GM12891 (cell line): ENCODE results near the gene BAG3.

Source experiments
- PAX5 ChIP-seq: IDR thresholded peaks from 2 replicates; pipeline ENCODE4 v1.6.1; 2011; ENCODE audit warnings: low read length, moderate library complexity, mild to moderate bottlenecking; ENCODE audit not compliant: insufficient read depth, severe bottlenecking
- POLR2A ChIP-seq: IDR thresholded peaks from 2 replicates; pipeline ENCODE4 v1.6.1; 2011; ENCODE audit warnings: low read depth, low read length, control low read depth
- POLR2AphosphoS5 ChIP-seq: IDR thresholded peaks from 2 replicates; pipeline ENCODE4 v1.6.1; 2011; ENCODE audit warnings: low read depth, low read length, control low read depth
- POU2F2 ChIP-seq: IDR thresholded peaks from 2 replicates; pipeline ENCODE4 v1.6.1; 2011; ENCODE audit warnings: low read depth, mild to moderate bottlenecking, control low read depth, low read length, moderate library complexity
- SPI1 ChIP-seq: IDR thresholded peaks from 2 replicates; pipeline ENCODE4 v1.6.1; 2011; ENCODE audit warnings: low read depth, low read length, control low read depth
- TAF1 ChIP-seq: IDR thresholded peaks from 2 replicates; pipeline ENCODE4 v1.6.1; 2011; ENCODE audit warnings: low read depth, low read length, control low read depth

GRCh38 chr10:119640384-119640783 lies 10.8 kb upstream of the BAG3 start:
- no peak for TF ChIP-seq POLR2A
- no peak for TF ChIP-seq POLR2AphosphoS5
- TF ChIP-seq TAF1: no peak
- no peak for TF ChIP-seq POU2F2
- TF ChIP-seq SPI1: no peak
- no peak for TF ChIP-seq PAX5
